GM12878 (cell line): ENCODE results near the gene TRIM4. TPM values are rescaled to one million over a fixed set of nuclear protein-coding genes. Genes with fewer than 3 reads are reported as not detected.

Experiments used
- ATAC-seq: fragments of 200-7000 bp; cut with Tn5 transposase; 3 replicates; pipeline ENCODE4 v1.9.1; 2020; ENCODE audit warnings: mild to moderate bottlenecking, moderate library complexity
- BruUV-seq: library from RNA; stranded (reverse); fragments of 400-500 nt; replicated peaks from 2 replicates; lab custom pipeline; 2021; lab: Mats Ljungman, UMichigan
- CTCF ChIA-PET: fragments of 300-600 bp; sonication (Branson Sonifier 250); formaldehyde crosslinking; extraction: SDS; loops from one replicate; lab custom pipeline; 2021; ENCODE audit warnings: inconsistent platforms; lab: Yijun Ruan, JAX
- POLR2A ChIA-PET: fragments of 350-600 bp; formaldehyde crosslinking; extraction: SDS; loops from one replicate; lab custom pipeline; 2021; ENCODE audit warnings: inconsistent platforms; lab: Charles Lee
- RAD21 ChIA-PET: fragments of 300-600 bp; sonication (Branson Sonifier 250); formaldehyde crosslinking; loops from one replicate; lab custom pipeline; 2023; ENCODE audit warnings: antibody characterized with exemption; ENCODE audit not compliant: unreplicated experiment; lab: Charles Lee
- SMC1A ChIA-PET: fragments of 300-600 bp; sonication (Branson Sonifier 250); formaldehyde crosslinking; loops from one replicate; lab custom pipeline; 2023; ENCODE audit not compliant: unreplicated experiment, uncharacterized antibody; lab: Charles Lee
- DNase-seq: peaks from one replicate; pipeline ENCODE4 v3.0.0-alpha.2; 2011; ENCODE audit warnings: low read depth, low spot score
- FAIRE-seq: peaks from 3 replicates; lab custom pipeline; 2011; peaks lifted over from hg19 to GRCh38; lab: Jason Lieb, UNC
- H2AFZ ChIP-seq: 2 replicates; pipeline ENCODE4 v1.6.0; 2011; ENCODE audit warnings: low read depth, low read length, control low read depth; ENCODE audit not compliant: control insufficient read depth
- H3K27ac ChIP-seq: 2 replicates; pipeline ENCODE4 v1.5.1; 2011; ENCODE audit warnings: control low read depth; ENCODE audit not compliant: control insufficient read depth, insufficient read depth
- H3K27me3 ChIP-seq, 2 experiments: replicated peaks in 1 of 2; 2 replicates each; pipeline versions ENCODE4 v1.6.0 to v1.6.1; 2011; ENCODE audit warnings: low read length in 1 of 2; ENCODE audit not compliant: control insufficient read depth in 2 of 2, insufficient read depth in 2 of 2
- H3K36me3 ChIP-seq, 2 experiments: 2 replicates each; pipeline ENCODE4 v1.5.1; 2011; ENCODE audit warnings: low read length in 1 of 2; ENCODE audit not compliant: control insufficient read depth in 2 of 2, insufficient read depth in 2 of 2
- H3K4me1 ChIP-seq: 2 replicates; pipeline ENCODE4 v1.6.1; 2011; ENCODE audit warnings: mild to moderate bottlenecking, low read length, moderate library complexity, mixed read lengths; ENCODE audit not compliant: control insufficient read depth, insufficient read depth
- H3K4me2 ChIP-seq: 2 replicates; pipeline ENCODE4 v1.6.0; 2011; ENCODE audit warnings: control low read depth; ENCODE audit not compliant: control insufficient read depth, insufficient read depth
- H3K4me3 ChIP-seq: fragments of 200-600 bp; sonication (generic); 2 replicates; pipeline ENCODE4 v1.5.1; 2016
- H3K79me2 ChIP-seq: 2 replicates; pipeline ENCODE4 v1.6.0; 2011; ENCODE audit warnings: low read length; ENCODE audit not compliant: control insufficient read depth, insufficient read depth
- H3K9ac ChIP-seq: 2 replicates; pipeline ENCODE4 v1.8.0; 2011; ENCODE audit warnings: low read length, control low read depth, mixed read lengths; ENCODE audit not compliant: control insufficient read depth, insufficient read depth
- H3K9me3 ChIP-seq: replicated peaks from 3 replicates; pipeline ENCODE4 v1.5.1; 2011; ENCODE audit warnings: mild to moderate bottlenecking, low read length; ENCODE audit not compliant: control insufficient read depth, insufficient read depth
- H4K20me1 ChIP-seq: 2 replicates; pipeline ENCODE4 v1.6.0; 2011; ENCODE audit not compliant: control insufficient read depth, insufficient read depth
- BMI1 ChIP-seq: fragments of 450-650 bp; IDR thresholded peaks from 2 replicates; pipeline ENCODE4 v1.6.1; 2016; ENCODE audit warnings: mild to moderate bottlenecking, moderate library complexity, borderline replicate concordance
- HCFC1 ChIP-seq: fragments of 150-350 bp; IDR thresholded peaks from 2 replicates; pipeline ENCODE4 v1.6.1; 2014; ENCODE audit warnings: low read length
- NBN ChIP-seq: fragments of 450-650 bp; IDR thresholded peaks from 2 replicates; pipeline ENCODE4 v1.6.1; 2016
- NFYB ChIP-seq: IDR thresholded peaks from 2 replicates; pipeline ENCODE4 v1.6.1; 2011; ENCODE audit warnings: low read depth, mild to moderate bottlenecking, low read length, improper control_type of control experiment, moderate library complexity; ENCODE audit not compliant: insufficient read depth
- POLR2AphosphoS2 ChIP-seq: IDR thresholded peaks from 2 replicates; pipeline ENCODE4 v1.6.1; 2011; ENCODE audit warnings: low read depth, mild to moderate bottlenecking, low read length, improper control_type of control experiment, moderate library complexity
- SMAD5 ChIP-seq: IDR thresholded peaks from 2 replicates; pipeline ENCODE4 v1.6.1; 2016; ENCODE audit warnings: antibody characterized with exemption, low read depth
- ZNF622 ChIP-seq: fragments of 450-650 bp; IDR thresholded peaks from 2 replicates; pipeline ENCODE4 v1.6.1; 2017; ENCODE audit warnings: mild to moderate bottlenecking, inconsistent platforms
- WGBS: methylation state at CpG from one replicate; pipeline ENCODE4 v1.1.6; 2016; ENCODE audit warnings: low lambda C conversion rate; ENCODE audit not compliant: insufficient replicate concordance, insufficient coverage; ENCODE audit errors: missing lambda C conversion rate; 5-methylcytosine and 5-hydroxymethylcytosine counted together
- in situ Hi-C: fragments of 300-500 bp; cut with MboI; formaldehyde crosslinking; loops from 9 replicates; pipeline ENCODE4 v1.14.3; 2018; ENCODE audit warnings: mixed read lengths
- intact Hi-C: fragments of 100-400 bp; cut with micrococcal nuclease; formaldehyde crosslinking; loops from one replicate; pipeline ENCODE4 v1.14.2; 2022; ENCODE audit not compliant: unreplicated experiment
- polyA plus RNA-seq, 11 experiments: library from polyadenylated mRNA; depleted of rRNA in 4 of 11; unstranded in 6 of 11; stranded (reverse) in 5 of 11; fragments of >200 nt; fragmentation: Nextera tagmentation in 4 of 11; fragmentation: Illumina TruSeq in 1 of 11; extraction: Ambion mirVana in 4 of 11; extraction: Trizol in 1 of 11; gene quantifications; 1 replicate in 1 of 11; 2 replicates in 10 of 11; pipeline versions ENCODE4 v1.2.1 to v1.2.3, GENCODE V29; 2011 to 2016; ENCODE audit warnings: inconsistent platforms in 2 of 11, missing spikeins in 2 of 11, low read depth in 1 of 11
- total RNA-seq, 4 experiments: library from RNA; depleted of rRNA in 3 of 4; stranded (reverse); fragments of >200 nt in 3 of 4; fragmentation: Illumina TruSeq in 1 of 4; extraction: Trizol in 1 of 4; gene quantifications; 2 replicates each; pipeline versions ENCODE4 v1.2.1 to v1.2.3, GENCODE V29; 2013 to 2021
- TF ChIP-seq, protein P1 (sequence below): fragments of 450-650 bp; conservative IDR thresholded peaks from 2 replicates; pipeline ENCODE4 v1.6.1; 2017; ENCODE audit warnings: mild to moderate bottlenecking, moderate library complexity
- TF ChIP-seq, protein P2 (sequence below): fragments of 150-350 bp; IDR thresholded peaks from 2 replicates; pipeline ENCODE4 v1.6.1; 2014; ENCODE audit warnings: mild to moderate bottlenecking, low read depth, low read length
- TF ChIP-seq, protein P3 (sequence below): fragments of 450-650 bp; IDR thresholded peaks from 2 replicates; pipeline ENCODE4 v1.6.1; 2017; ENCODE audit warnings: mild to moderate bottlenecking, moderate library complexity

TRIM4 gene
- total and polyA plus RNA-seq, 10 of the 15 experiments (the other 5 are each of a cell fraction or from before 2014, with no cell fraction given) = 4.8 to 21.8 (median 17.9) TPM

DNA sequence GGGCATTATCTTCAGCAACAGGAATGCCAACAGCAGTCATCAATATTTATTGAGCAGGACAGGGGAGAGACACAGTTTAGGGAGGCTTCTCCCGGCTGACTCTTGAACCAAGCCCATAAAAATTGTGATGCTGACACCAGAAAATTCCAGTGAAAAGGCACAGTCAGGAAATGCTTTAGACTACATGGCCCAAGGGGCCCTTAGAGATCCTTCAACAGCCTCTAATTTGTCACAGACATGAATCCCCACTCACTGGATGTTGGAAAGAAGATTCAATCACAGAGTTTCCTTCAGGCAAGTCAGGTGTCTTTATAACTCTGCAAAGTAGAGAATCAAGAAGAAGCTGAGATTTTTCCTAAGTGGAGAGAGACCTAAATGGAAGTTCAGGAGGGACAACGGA is 8.9 kb upstream of the TRIM4 start:
- Histone ChIP-seq H2AFZ (no peak overlapping the region), H3K9me3 (no peaks in the 10 kb centered on the region), H3K36me3 (no peaks in the 10 kb centered on the region), H3K79me2 (no peaks in the 10 kb centered on the region), H3K27ac (no peak overlapping the region), H3K4me3 (no peak overlapping the region), H4K20me1 (no peaks in the 10 kb centered on the region), H3K4me1 (no peaks in the 10 kb centered on the region), H3K4me2 (no peak overlapping the region), H3K27me3 (peaks cover 4 to 5% of the 10 kb centered on the region in 2 experiments; a peak in 3 of 4 replicates), H3K9ac (no peak overlapping the region)
- CTCF ChIA-PET = no interaction called here
- intact Hi-C loops (no loop called here), in situ Hi-C loops (no loop called here)
- 35% methylated on average over 2 of the region's 2 CpGs for WGBS
- BruUV-seq = no TSS peak
- DNase-seq (no peak), ATAC-seq (no peak), FAIRE-seq (no peak)
- SMC1A ChIA-PET = no interaction called here
- no peak for TF ChIP-seq HCFC1
- TF ChIP-seq, protein P1, sequence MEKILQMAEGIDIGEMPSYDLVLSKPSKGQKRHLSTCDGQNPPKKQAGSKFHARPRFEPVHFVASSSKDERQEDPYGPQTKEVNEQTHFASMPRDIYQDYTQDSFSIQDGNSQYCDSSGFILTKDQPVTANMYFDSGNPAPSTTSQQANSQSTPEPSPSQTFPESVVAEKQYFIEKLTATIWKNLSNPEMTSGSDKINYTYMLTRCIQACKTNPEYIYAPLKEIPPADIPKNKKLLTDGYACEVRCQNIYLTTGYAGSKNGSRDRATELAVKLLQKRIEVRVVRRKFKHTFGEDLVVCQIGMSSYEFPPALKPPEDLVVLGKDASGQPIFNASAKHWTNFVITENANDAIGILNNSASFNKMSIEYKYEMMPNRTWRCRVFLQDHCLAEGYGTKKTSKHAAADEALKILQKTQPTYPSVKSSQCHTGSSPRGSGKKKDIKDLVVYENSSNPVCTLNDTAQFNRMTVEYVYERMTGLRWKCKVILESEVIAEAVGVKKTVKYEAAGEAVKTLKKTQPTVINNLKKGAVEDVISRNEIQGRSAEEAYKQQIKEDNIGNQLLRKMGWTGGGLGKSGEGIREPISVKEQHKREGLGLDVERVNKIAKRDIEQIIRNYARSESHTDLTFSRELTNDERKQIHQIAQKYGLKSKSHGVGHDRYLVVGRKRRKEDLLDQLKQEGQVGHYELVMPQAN = no peak
- TF ChIP-seq, protein P2, sequence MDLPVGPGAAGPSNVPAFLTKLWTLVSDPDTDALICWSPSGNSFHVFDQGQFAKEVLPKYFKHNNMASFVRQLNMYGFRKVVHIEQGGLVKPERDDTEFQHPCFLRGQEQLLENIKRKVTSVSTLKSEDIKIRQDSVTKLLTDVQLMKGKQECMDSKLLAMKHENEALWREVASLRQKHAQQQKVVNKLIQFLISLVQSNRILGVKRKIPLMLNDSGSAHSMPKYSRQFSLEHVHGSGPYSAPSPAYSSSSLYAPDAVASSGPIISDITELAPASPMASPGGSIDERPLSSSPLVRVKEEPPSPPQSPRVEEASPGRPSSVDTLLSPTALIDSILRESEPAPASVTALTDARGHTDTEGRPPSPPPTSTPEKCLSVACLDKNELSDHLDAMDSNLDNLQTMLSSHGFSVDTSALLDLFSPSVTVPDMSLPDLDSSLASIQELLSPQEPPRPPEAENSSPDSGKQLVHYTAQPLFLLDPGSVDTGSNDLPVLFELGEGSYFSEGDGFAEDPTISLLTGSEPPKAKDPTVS = no peak
- RAD21 ChIA-PET = no interaction called here
- POLR2A ChIA-PET = no interaction called here

DNA sequence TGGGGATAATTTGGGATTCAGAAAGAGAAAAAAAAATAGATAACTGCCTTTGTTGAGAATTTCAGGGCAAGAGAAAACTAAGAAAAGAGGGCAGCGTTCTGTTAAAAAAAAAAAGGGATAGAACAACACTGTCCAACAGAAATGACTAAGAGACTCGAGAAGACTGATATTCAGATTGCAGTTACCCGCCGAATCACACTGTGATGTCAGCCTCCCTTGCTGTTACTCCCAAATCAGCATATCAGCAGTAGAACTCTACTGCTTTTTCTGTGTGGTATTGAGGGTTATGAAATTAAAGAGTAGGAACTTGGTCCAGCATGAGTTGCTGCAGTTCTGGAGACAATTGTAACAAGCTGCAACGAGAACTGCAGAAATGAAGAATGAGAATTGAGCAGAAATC is 8.2 kb upstream of the TRIM4 start:
- H3K4me3 ChIP-seq = no peak overlapping the region
- in situ Hi-C loops = no loop called here
- H2AFZ ChIP-seq = no peak overlapping the region
- no peak overlapping the region for H3K27ac ChIP-seq
- ChIA-PET POLR2A (no interaction called here), CTCF (no interaction called here), RAD21 (no interaction called here), SMC1A (no interaction called here)
- H3K4me2 ChIP-seq = no peak overlapping the region
- ATAC-seq = no peak
- no peaks in the 10 kb centered on the region for H4K20me1 ChIP-seq
- intact Hi-C loops = no loop called here
- BruUV-seq = no TSS peak
- no peak for FAIRE-seq
- H3K79me2 ChIP-seq = no peaks in the 10 kb centered on the region
- DNase-seq = no peak
- no peaks in the 10 kb centered on the region for H3K36me3 ChIP-seq
- no peak overlapping the region for H3K9ac ChIP-seq
- H3K9me3 ChIP-seq = no peaks in the 10 kb centered on the region
- H3K27me3 ChIP-seq = peaks cover 4% of the 10 kb centered on the region in 2 experiments; a peak in 3 of 4 replicates
- H3K4me1 ChIP-seq = no peaks in the 10 kb centered on the region
- WGBS = 45% methylated on average over 5 of the region's 5 CpGs
- TF ChIP-seq, protein P3, sequence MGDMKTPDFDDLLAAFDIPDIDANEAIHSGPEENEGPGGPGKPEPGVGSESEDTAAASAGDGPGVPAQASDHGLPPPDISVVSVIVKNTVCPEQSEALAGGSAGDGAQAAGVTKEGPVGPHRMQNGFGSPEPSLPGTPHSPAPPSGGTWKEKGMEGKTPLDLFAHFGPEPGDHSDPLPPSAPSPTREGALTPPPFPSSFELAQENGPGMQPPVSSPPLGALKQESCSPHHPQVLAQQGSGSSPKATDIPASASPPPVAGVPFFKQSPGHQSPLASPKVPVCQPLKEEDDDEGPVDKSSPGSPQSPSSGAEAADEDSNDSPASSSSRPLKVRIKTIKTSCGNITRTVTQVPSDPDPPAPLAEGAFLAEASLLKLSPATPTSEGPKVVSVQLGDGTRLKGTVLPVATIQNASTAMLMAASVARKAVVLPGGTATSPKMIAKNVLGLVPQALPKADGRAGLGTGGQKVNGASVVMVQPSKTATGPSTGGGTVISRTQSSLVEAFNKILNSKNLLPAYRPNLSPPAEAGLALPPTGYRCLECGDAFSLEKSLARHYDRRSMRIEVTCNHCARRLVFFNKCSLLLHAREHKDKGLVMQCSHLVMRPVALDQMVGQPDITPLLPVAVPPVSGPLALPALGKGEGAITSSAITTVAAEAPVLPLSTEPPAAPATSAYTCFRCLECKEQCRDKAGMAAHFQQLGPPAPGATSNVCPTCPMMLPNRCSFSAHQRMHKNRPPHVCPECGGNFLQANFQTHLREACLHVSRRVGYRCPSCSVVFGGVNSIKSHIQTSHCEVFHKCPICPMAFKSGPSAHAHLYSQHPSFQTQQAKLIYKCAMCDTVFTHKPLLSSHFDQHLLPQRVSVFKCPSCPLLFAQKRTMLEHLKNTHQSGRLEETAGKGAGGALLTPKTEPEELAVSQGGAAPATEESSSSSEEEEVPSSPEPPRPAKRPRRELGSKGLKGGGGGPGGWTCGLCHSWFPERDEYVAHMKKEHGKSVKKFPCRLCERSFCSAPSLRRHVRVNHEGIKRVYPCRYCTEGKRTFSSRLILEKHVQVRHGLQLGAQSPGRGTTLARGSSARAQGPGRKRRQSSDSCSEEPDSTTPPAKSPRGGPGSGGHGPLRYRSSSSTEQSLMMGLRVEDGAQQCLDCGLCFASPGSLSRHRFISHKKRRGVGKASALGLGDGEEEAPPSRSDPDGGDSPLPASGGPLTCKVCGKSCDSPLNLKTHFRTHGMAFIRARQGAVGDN = no peak
- TF ChIP-seq ZNF622 = no peak
- no peak for TF ChIP-seq POLR2AphosphoS2
- TF ChIP-seq NFYB = no peak
- TF ChIP-seq NBN = no peak
- no peak for TF ChIP-seq SMAD5
- no peak for TF ChIP-seq BMI1
